Lower lobe of right lung (tissue), 2 donors: ENCODE measurements around the gene HNRNPK. TPM values are rescaled to one million over a fixed set of nuclear protein-coding genes. Genes with fewer than 3 reads are reported as not detected.

ENCODE experiments used
- ATAC-seq, 2 donors: fragments of 200-7000 bp; cut with Tn5 transposase; one replicate each; pipeline ENCODE4 v1.9.1; 2020 to 2022; ENCODE audit warnings: mild to moderate bottlenecking in 2 of 2, moderate library complexity in 2 of 2
- DNase-seq: peaks from one replicate; pipeline ENCODE4 v3.0.0-alpha.2; 2020
- H3K27ac ChIP-seq: fragments of 200-600 bp; one replicate; pipeline ENCODE4 v1.8.0; 2022
- H3K27me3 ChIP-seq: fragments of 200-600 bp; one replicate; pipeline ENCODE4 v1.8.0; 2022; ENCODE audit warnings: low read depth
- H3K36me3 ChIP-seq: fragments of 200-600 bp; one replicate; pipeline ENCODE4 v1.8.0; 2022; ENCODE audit warnings: mild to moderate bottlenecking
- H3K4me1 ChIP-seq: fragments of 200-600 bp; one replicate; pipeline ENCODE4 v1.8.0; 2022
- H3K4me3 ChIP-seq: fragments of 200-600 bp; one replicate; pipeline ENCODE4 v1.8.0; 2022; ENCODE audit warnings: mild to moderate bottlenecking
- H3K9me3 ChIP-seq: fragments of 200-600 bp; one replicate; pipeline ENCODE4 v1.8.0; 2022
- CTCF ChIP-seq: fragments of 200-600 bp; IDR thresholded peaks from one replicate; pipeline ENCODE4 v1.8.0; 2022; ENCODE audit warnings: antibody characterized with exemption, mild to moderate bottlenecking
- intact Hi-C: fragments of 100-400 bp; cut with DNase I; formaldehyde crosslinking; loops from one replicate; pipeline ENCODE4 v1.11.0; 2022
- total RNA-seq: library from RNA; stranded (reverse); fragmentation: NEBNext Ultra II Directional; extraction: Animal tissue kit (Norgen Biotek cat#: 25700); gene quantifications from one replicate; pipeline ENCODE4 v1.2.1, GENCODE V29; 2021
- donor health status: DM: no; HTN: yes; CAD: no; lungs with severe emphysema.

Gene HNRNPK
- total RNA-seq, 1 donor from 2014 or later: 390 TPM

GRCh38 chr9:83940590-83941303, 39.3 kb downstream of the HNRNPK start:
- H3K9me3 ChIP-seq: no peaks in the 10 kb centered on the region
- no peak overlapping the region for H3K4me3 ChIP-seq
- intact Hi-C loops: no loop called here
- H3K27me3 ChIP-seq: no peaks in the 10 kb centered on the region
- peaks cover 66% of the 10 kb centered on the region for H3K36me3 ChIP-seq
- no peak for TF ChIP-seq CTCF
- H3K4me1 ChIP-seq: no peaks in the 10 kb centered on the region
- no peak for ATAC-seq
- DNase-seq: no peak
- H3K27ac ChIP-seq: no peak overlapping the region

DNA sequence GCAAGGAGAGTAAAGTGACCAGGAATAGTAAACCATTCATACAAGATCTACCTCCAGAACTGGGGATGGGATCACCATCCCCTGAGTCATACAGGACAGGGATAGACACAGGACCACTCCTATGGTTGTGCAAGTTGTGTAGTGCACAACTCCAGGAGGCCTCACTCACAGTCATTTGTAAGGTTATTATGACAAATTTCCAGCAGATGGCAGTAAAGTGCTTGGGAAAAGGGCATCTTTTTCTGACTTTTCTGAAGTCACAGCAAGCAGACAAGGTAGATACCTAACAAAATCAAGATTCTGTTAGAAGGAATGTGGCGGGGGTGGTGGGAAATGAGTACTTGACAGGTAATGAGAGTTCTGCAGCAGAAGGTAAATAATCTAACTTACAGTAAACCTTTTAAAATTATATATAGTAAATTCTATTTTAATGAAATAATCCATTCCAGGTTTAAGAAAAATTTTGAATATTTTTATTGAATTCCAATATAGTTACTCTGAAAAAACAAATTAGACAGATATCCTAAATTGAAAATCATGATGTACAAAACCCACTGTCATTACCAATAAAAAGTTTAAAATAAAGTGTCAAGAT, 42.1 kb downstream of the HNRNPK start:
- Histone ChIP-seq H3K27ac (no peak overlapping the region), H3K27me3 (no peaks in the 10 kb centered on the region), H3K4me1 (peaks cover 18% of the 10 kb centered on the region), H3K4me3 (no peak overlapping the region), H3K36me3 (peaks cover 43% of the 10 kb centered on the region), H3K9me3 (no peaks in the 10 kb centered on the region)
- TF ChIP-seq CTCF: peak; percentile 67
- DNase-seq: no peak
- peak; percentile 58 to 64 for ATAC-seq
- intact Hi-C loops: no loop called here

DNA sequence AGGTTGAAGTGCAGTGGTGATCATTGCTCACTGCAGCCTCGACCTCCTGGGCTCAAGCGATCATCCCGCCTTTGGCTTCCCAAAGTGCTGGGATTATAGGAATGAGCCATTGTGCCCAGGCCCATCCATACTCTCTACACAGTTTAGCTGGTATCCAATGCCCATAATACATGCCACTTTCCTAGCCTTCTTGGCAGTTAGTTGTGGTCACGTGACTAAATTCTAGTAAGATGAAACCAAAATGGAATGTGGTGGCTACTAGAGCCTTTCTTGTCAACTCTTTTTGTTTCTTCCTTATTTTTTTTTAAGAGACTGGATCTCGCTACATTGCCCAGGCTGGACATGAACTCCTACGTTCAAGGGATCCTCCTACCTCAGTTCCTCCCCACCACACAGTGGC, 43.5 kb downstream of the HNRNPK start:
- no peak for ATAC-seq
- H3K36me3 ChIP-seq: peaks cover 31% of the 10 kb centered on the region
- no peak overlapping the region for H3K27ac ChIP-seq
- no peaks in the 10 kb centered on the region for H3K27me3 ChIP-seq
- H3K4me3 ChIP-seq: no peak overlapping the region
- H3K9me3 ChIP-seq: no peaks in the 10 kb centered on the region
- intact Hi-C loops: no loop called here
- no peak for DNase-seq
- peaks cover 18% of the 10 kb centered on the region for H3K4me1 ChIP-seq
- TF ChIP-seq CTCF: no peak

GRCh38 chr9:83935276-83935935, 44.6 kb downstream of the HNRNPK start:
- no peaks in the 10 kb centered on the region for H3K27me3 ChIP-seq
- H3K4me1 ChIP-seq: peaks cover 18% of the 10 kb centered on the region
- H3K9me3 ChIP-seq: no peaks in the 10 kb centered on the region
- DNase-seq (no peak), ATAC-seq (no peak)
- TF ChIP-seq CTCF: no peak
- intact Hi-C loops: no loop called here
- H3K4me3 ChIP-seq: no peak overlapping the region
- peaks cover 20% of the 10 kb centered on the region for H3K36me3 ChIP-seq
- H3K27ac ChIP-seq: no peak overlapping the region

DNA sequence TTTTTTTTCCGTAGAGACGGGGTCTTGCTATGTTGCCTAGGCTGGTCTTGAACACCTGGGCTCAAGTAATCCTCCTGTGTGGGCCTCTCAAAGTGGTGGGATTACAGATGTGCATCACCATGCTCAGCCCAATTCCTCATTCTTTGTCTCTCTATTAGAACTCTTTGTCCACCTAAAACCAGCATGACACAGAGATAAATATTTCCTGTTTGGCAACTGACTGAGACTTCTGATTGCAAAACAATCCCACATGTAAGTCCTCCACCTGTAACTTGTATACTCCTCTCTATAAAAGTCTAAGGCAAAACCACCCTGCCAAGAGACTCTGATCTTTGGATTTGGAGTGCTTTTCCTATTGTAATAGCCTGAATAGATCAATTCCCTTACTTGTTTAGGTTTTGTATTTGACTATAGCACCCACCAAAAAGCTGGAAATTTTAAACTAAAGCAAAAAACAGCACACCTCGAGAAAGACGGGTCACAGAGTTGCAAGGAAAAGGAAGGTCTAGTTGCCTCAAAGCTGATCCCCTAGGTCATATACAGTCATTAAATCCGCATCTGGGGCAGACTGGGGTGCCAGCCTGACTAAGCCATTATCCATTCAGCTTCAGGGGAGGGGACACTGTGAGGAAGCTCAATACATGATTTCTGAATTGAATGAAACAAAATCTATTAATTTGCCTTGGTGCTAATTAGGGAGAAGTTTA, 45.3 kb downstream of the HNRNPK start:
- Histone ChIP-seq H3K4me3 (no peak overlapping the region), H3K4me1 (peaks cover 18% of the 10 kb centered on the region), H3K9me3 (no peaks in the 10 kb centered on the region), H3K36me3 (peaks cover 13% of the 10 kb centered on the region), H3K27me3 (no peaks in the 10 kb centered on the region), H3K27ac (peak overlapping the region; percentile 62)
- peak; percentile 69 to 72 for ATAC-seq
- intact Hi-C loops: no loop called here
- TF ChIP-seq CTCF: no peak
- DNase-seq: no peak
